ENCODE results near the gene OR56B1.

OR56B1 gene

DNA sequence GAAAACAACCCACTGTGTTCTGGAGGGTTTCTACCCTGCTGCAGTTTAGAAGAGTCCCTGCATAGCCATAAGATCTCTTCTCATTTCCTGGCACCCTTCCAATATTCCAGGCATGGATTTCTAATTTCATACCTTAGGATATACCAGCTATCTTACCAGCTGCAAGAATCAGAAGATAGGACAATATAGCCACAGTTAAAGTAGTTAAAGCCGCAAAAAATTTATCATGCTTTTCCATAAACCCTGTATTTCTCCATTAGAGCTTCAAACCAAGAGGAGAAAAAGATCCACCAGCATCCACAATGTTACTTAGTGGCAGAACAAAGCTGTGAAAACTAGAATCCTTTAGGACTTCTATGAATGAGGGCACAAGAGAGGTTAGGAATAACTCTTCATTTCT lies 8.6 kb upstream of the OR56B1 start:
- no peak for DNase-seq (ENCODE audit: low read depth in 2 of 2)

DNA sequence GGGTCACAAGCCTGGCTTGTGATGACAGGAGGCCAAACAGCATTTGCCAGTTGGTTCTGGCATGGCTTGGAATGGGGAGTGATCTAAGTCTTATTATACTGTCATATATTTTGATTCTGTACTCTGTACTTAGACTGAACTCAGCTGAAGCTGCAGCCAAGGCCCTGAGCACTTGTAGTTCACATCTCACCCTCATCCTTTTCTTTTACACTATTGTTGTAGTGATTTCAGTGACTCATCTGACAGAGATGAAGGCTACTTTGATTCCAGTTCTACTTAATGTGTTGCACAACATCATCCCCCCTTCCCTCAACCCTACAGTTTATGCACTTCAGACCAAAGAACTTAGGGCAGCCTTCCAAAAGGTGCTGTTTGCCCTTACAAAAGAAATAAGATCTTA lies 843 bp downstream of the OR56B1 start:
- peak; percentile 15 to 22 for DNase-seq (ENCODE audit: low read depth in 2 of 2)

DNA sequence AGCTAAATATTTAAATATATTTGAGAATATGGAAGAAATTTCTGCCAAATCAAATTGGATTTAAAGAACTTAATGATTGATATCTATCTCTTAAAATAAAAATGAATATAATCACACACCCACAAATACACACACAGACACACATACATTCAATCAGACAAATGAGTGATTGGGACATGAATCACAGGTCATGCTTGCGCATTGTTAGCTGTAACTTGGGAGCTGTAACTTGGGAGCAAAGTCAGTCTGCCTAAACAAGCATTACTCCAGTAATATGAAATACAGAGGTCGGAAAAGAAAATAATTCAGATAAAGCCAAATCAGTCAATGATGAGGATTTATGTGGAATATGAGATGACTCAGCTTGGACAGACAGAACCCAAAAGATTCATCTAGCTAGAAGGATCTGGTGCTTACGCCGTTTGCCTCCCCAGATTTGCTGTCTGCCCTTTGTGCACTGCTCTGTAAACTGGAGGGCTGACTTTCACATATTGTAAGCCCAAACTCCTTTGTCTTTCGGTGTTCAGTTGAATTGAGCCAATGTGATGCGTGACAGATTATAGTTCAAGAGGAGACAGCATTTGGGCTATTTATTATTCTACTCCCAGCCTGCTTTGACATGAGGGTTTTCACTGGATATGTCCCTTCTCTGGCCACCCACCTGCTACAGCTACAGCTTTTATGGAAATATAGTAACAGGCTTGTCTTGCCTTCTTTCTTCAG lies 1.6 kb downstream of the OR56B1 start:
- DNase-seq (ENCODE audit: low read depth in 2 of 2) = no peak

DNA sequence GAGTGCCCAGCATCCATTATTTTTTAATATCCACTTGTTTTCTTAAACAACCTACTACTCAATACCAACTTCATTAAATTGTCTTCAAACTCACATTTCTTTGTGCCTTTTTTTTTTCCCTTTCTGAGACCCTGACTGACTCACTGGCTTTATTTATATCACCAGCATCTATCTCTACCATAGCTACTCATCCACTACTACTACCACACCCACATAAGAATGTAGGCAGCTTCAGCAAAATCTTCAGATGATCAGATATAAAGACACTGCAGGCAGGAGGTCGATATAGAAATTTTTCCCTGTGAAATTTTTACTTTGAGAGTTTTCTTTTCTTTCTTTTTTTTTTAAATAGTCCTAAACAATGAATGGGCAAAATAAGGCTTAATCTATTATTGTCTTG lies 2.2 kb downstream of the OR56B1 start:
- DNase-seq (ENCODE audit: low read depth in 2 of 2) = no peak

DNA sequence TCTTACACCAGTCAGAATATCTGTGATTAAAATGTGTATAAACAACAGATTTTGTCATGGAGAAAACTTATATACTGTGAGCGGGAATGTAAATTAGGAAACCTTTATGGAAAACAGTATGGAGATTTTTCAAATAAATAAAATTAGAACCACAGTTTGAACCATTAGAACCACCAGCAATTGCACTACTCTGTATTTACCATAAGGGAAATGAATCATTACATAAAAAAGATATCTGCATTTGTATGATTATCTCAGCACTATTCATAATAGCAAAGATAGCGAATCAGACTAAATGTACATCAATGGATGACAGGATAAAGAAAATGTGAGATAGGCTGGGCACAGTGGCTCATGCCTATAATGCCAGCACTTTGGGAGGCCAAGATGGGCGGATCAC lies 10.4 kb downstream of the OR56B1 start:
- no peak for DNase-seq (ENCODE audit: low read depth in 2 of 2)

DNA sequence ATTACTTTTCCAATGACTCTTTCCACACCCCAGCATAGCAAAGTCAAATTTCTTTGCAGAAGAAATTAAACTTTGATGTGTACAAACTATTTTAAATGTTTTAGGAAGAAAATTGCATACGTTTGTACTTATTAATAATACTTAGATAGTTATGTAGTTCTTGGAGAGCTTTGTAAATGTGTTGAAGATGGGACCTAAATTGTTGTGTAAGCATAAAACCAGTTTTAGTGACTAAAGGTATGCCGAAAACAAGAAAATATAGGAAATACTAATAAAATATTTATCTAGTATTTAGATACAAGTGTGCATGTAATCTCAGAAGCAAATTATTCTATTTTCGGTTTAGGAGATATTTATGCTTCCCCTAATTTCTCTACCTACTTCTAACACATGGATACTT lies 13.6 kb downstream of the OR56B1 start:
- DNase-seq (ENCODE audit: low read depth in 2 of 2) = no peak

DNA sequence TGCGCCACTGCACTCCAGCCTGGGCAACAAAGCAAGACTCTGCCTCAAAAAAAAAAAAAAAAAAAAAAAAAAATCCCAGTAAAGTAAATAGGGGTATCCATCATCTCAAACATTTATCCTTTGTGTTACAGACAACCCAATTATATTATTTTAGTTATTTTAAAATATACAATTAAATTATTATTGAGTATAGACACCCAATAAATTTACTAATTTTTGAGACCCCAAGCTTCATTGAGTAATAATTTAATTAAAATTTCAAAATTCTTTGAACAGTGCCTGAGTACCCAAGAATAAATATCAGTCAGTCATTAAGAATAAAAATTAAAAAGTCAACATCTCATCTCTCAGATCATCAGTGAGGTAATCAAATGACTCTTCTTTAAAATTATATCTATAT lies 17.7 kb downstream of the OR56B1 start, which contains the start of gene OR52N4:
Gene OR52N4, plus strand, starts transcription at position 301 of the 400 bp plus-strand sequence. CDS start 498 bp downstream, outside the sequence.
- no peak for DNase-seq (ENCODE audit: low read depth in 2 of 2)

DNA sequence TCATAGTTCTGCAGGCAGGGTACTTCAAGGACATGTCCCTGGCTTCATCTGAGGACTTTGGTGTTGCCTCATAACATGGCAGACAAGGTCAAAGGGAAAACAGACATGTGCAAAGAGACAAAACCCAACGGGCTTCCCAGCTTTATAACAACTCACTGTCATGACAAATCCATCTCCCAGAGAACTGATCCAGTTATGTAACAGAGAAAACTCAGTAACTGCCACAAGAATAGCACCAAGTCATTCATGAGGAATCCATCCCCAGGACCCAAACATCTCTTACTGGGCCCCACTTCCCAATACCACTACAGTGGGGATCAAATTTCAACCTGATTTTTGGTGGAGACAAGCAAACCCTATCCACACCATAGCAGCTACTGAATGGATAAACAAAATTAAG lies 30.8 kb downstream of the OR56B1 start:
- DNase-seq (ENCODE audit: low read depth in 2 of 2) = no peak

DNA sequence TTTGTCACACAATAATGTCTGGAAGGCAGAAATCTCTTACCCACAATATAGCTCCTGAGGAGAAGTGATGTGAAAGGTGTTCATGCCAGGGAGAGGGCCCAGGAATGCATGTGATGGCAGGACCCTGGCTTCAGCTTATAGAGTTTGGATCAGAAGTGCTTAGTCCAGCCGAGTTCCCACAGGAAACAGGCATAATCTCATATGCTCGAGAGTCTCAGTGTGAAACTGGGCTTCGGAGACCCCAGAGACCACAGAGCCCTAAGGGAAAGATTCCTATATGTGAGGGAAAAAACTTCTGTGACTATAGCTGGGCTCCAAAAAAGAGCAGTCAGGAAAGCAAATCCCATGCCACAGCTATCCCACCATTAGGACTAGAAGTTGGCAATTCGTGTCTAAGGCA lies 47.0 kb downstream of the OR56B1 start, which contains the start of gene OR52N5:
Gene OR52N5, minus strand, starts transcription at position 101 of the 400 bp plus-strand sequence. CDS start 4,721 bp downstream, outside the sequence.
- DNase-seq (ENCODE audit: low read depth in 2 of 2) = no peak
